Body of pancreas (tissue), 4 donors: Measurements from ENCODE around the gene HTR3C. TPM values are rescaled to one million over a fixed set of nuclear protein-coding genes. Genes with fewer than 3 reads are reported as not detected.

Experiments used
- ATAC-seq: fragments of 150-250 bp; one replicate; pipeline ENCODE4 v1.9.1; 2016
- DNase-seq, 4 donors: peaks; one replicate each; pipeline ENCODE4 v3.0.0-alpha.2; 2019
- H3K27ac ChIP-seq, 4 donors: fragments of 200-600 bp; sonication (generic); 1 replicate in 3 of 4; 2 replicates in 1 of 4; pipeline versions ENCODE4 v1.5.1 to v1.6.1; 2016 to 2019; ENCODE audit warnings: mild to moderate bottlenecking in 1 of 4, mixed read lengths in 1 of 4, moderate library complexity in 1 of 4
- H3K27me3 ChIP-seq, 2 donors: fragments of 200-600 bp; sonication (generic); one replicate each; pipeline ENCODE4 v1.6.0; 2016; ENCODE audit warnings: mild to moderate bottlenecking in 1 of 2
- H3K36me3 ChIP-seq, 2 donors: fragments of 200-600 bp; sonication (generic); replicated peaks in 1 of 2; 2 replicates each; pipeline ENCODE4 v1.5.1; 2016; ENCODE audit warnings: low read depth in 2 of 2; ENCODE audit not compliant: insufficient read depth in 1 of 2
- H3K4me1 ChIP-seq: fragments of 200-600 bp; sonication (generic); one replicate; pipeline ENCODE4 v1.6.0; 2016
- H3K4me3 ChIP-seq, 2 donors: fragments of 200-600 bp; sonication (generic); 1 replicate in 1 of 2; 2 replicates in 1 of 2; pipeline ENCODE4 v1.5.1; 2016 to 2019
- H3K9me3 ChIP-seq, 3 donors: fragments of 200-600 bp; sonication (generic); 1 replicate in 2 of 3; 2 replicates in 1 of 3; pipeline ENCODE4 v1.5.1; 2016
- CTCF ChIP-seq, 7 experiments: fragments of 450-650 bp in 4 of 7; fragments of 200-600 bp in 3 of 7; sonication (generic) in 3 of 7; IDR thresholded peaks; one replicate each; pipeline ENCODE4 v1.5.1; 2016 to 2019; ENCODE audit warnings: antibody characterized with exemption in 7 of 7
- POLR2A ChIP-seq, 3 donors: fragments of 450-650 bp; IDR thresholded peaks; one replicate each; pipeline ENCODE4 v1.6.1; 2016; ENCODE audit warnings: antibody characterized with exemption in 3 of 3, mild to moderate bottlenecking in 2 of 3
- WGBS, 2 donors: methylation state at CpG; one replicate each; pipeline ENCODE4 v1.1.5; 2017; 5-methylcytosine and 5-hydroxymethylcytosine counted together
- intact Hi-C: fragments of 100-400 bp; cut with DNase I; formaldehyde crosslinking; loops from one replicate; pipeline ENCODE4 v1.15.1; 2023
- total RNA-seq, 2 donors: library from RNA; depleted of rRNA; stranded (reverse); fragments of >200 nt; gene quantifications; one replicate each; pipeline ENCODE4 v1.1.0, GENCODE V29; 2016

Gene HTR3C
- total RNA-seq, 2 donors from 2014 or later, result not detected

GRCh38 chr3:184082465-184082864 is 29.6 kb downstream of the HTR3C start:
- TF ChIP-seq POLR2A (IDR thresholded peaks at IDR 0.05) (no peak), CTCF (IDR thresholded peaks at IDR 0.05) (no peak)
- H3K27me3 ChIP-seq, result no peaks in the 10 kb centered on the region
- H3K4me3 ChIP-seq, result no peak overlapping the region
- H3K9me3 ChIP-seq, result no peaks in the 10 kb centered on the region
- intact Hi-C loops, result no loop called here
- 43 to 60% methylated on average over 2 of the region's 2 CpGs for WGBS, 2 donors
- no peak overlapping the region for H3K27ac ChIP-seq
- no peaks in the 10 kb centered on the region for H3K4me1 ChIP-seq
- no peaks in the 10 kb centered on the region for H3K36me3 ChIP-seq
- ATAC-seq, result no peak
- DNase-seq, result no peak

GRCh38 chr3:184085389-184085852 is 32.6 kb downstream of the HTR3C start:
- Histone ChIP-seq H3K36me3 (no peaks in the 10 kb centered on the region), H3K4me3 (no peak overlapping the region), H3K27ac (no peak overlapping the region), H3K9me3 (no peaks in the 10 kb centered on the region), H3K4me1 (no peaks in the 10 kb centered on the region), H3K27me3 (no peaks in the 10 kb centered on the region)
- intact Hi-C loops, result no loop called here
- no peak for DNase-seq
- WGBS, 2 donors, result 50 to 62% methylated on average over 3 of the region's 3 CpGs
- no peak for ATAC-seq
- no peak for TF ChIP-seq POLR2A (IDR thresholded peaks at IDR 0.05)

GRCh38 chr3:184092199-184092598 is 39.4 kb downstream of the HTR3C start:
- Histone ChIP-seq H3K9me3 (peaks cover 0 to 11% (median 0%) of the 10 kb centered on the region in 3 donors), H3K27ac (no peak overlapping the region), H3K4me1 (no peaks in the 10 kb centered on the region), H3K4me3 (no peak overlapping the region), H3K27me3 (no peaks in the 10 kb centered on the region), H3K36me3 (no peaks in the 10 kb centered on the region)
- DNase-seq, result no peak
- no peak for TF ChIP-seq CTCF (IDR thresholded peaks at IDR 0.05)
- no peak for TF ChIP-seq POLR2A (IDR thresholded peaks at IDR 0.05)
- 83 to 94% methylated on average over 3 of the region's 3 CpGs for WGBS, 2 donors
- intact Hi-C loops, result no loop called here
- no peak for ATAC-seq

- TF ChIP-seq POLR2A (IDR thresholded peaks at IDR 0.05), result no peak
- no peak for TF ChIP-seq CTCF (IDR thresholded peaks at IDR 0.05)
- intact Hi-C loops, result no loop called here
- H3K4me3 ChIP-seq, result no peak within 1 kb of the TSS
- H3K36me3 ChIP-seq, result no peaks in the 10 kb centered on the region
- WGBS, 2 donors, result 77 to 89% methylated on average over 7 of the region's 7 CpGs
- H3K27ac ChIP-seq, result no peak within 1 kb of the TSS
- ATAC-seq, result no peak
- H3K9me3 ChIP-seq, result peaks cover 0 to 11% (median 0%) of the 10 kb centered on the region in 3 donors
- DNase-seq, result no peak
- no peaks in the 10 kb centered on the region for H3K4me1 ChIP-seq
- H3K27me3 ChIP-seq, result no peaks in the 10 kb centered on the region
These were observed 44.0 kb downstream of the HTR3C start, which contains the start of gene HTR3E for GRCh38 chr3:184096811-184097383. HTR3E (plus strand) TSS chr3:184097064; CDS start chr3:184097530, 466 bp downstream.

- WGBS, 2 donors, result 66 to 77% methylated on average over 6 of the region's 6 CpGs
- H3K9me3 ChIP-seq, result peaks cover 0 to 6% (median 0%) of the 10 kb centered on the region in 3 donors
- H3K4me1 ChIP-seq, result no peaks in the 10 kb centered on the region
- no peak for DNase-seq
- no peaks in the 10 kb centered on the region for H3K27me3 ChIP-seq
- H3K27ac ChIP-seq, result no peak overlapping the region
- no peaks in the 10 kb centered on the region for H3K36me3 ChIP-seq
- ATAC-seq, result no peak
- intact Hi-C loops, result no loop called here
- TF ChIP-seq POLR2A (IDR thresholded peaks at IDR 0.05) (no peak), CTCF (IDR thresholded peaks at IDR 0.05) (no peak)
- no peak overlapping the region for H3K4me3 ChIP-seq
These were observed 44.7 kb downstream of the HTR3C start for GRCh38 chr3:184097556-184097955.
